ENCODE data around the gene NT5C1B.

The NT5C1B gene

DNA sequence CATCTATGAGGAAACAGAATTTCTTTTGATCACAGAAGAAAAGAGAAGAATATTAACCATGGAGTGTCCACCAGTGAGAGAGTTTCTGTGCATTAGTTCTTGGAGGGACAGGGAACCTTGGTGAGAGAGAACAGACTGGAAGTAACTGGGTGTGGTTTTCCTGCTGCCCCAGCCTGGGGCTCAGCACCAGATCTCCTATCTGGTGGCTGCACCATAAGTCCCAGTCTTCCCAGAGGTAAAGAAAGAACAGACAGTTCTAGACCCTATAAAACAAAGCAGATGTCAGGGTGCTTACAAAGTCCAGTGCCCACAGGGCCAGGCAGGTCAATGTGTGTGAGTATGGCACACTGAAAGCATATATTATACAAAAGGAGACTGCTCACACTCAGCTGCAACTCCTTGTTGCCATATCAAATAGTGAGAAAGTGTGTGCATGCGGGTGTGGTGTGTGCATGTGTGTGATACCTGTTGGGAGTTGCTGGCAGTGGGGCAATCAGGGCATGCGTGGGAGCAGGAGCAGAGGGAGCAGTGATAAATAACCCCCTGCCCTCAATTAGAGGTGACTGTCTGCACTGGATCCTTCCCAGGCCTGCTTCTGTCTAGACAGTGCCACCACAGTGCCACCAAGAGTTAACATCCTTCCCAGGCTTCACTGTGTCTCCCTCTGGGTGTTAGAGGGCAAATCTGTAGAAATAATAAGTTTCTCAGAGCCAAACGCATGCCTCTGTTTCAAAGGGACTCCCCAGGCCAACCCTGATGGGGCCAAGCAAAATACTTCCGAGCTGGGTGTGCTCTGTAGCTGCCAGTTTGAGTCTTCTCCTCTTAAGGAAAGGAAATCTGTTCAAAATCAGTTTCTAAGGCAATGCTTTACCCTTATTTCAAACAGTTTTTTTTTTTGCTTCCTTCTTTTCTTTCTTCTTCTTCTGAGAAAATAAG is 74.6 kb downstream of the NT5C1B start:
- no peak for DNase-seq (ENCODE audit: low read depth)
